ENCODE measurements around the gene RNU1-3.
"Not testable (repeated sequence)": the region's sequence is repeated elsewhere in the genome, so short reads cannot be mapped to it uniquely, and the experiment has no call there.

RNU1-3 gene

GRCh38 chr1:16666502-16667413 is at the start of gene RNU1-3:
RNU1-3 (minus strand) TSS chr1:16666948.
- not testable (repeated sequence) for H3K36me3 Mint-ChIP-seq; DNase-seq (ENCODE audit: low spot score in 2 of 2); H3K9me3 Mint-ChIP-seq; H3K27ac Mint-ChIP-seq; H3K4me1 Mint-ChIP-seq; H3K4me3 Mint-ChIP-seq
- ATAC-seq: peak; percentile 98

DNA sequence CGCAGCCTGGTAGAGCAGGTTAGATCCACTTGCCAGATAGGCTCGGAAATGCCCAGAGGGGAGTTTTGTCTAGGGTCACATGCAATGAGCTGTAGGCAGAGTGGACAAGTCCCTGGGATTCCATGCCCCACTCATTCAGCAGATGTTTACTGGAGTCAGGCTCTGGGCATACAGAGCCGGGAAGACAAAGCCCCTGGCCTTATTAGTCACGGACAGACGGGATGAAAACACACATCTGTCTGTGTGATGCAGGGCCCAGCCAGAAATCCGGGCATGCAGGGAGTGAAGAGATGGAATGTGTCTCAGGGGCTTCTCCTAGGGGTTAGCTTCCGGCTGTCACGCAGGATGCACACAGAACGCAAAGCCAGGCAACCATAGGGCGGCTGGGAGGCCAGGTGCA is 46.7 kb upstream of the RNU1-3 start:
- not testable (repeated sequence) for DNase-seq (ENCODE audit: low spot score in 2 of 2); H3K4me1 Mint-ChIP-seq; H3K27ac Mint-ChIP-seq; H3K4me3 Mint-ChIP-seq; ATAC-seq; H3K9me3 Mint-ChIP-seq; H3K36me3 Mint-ChIP-seq

DNA sequence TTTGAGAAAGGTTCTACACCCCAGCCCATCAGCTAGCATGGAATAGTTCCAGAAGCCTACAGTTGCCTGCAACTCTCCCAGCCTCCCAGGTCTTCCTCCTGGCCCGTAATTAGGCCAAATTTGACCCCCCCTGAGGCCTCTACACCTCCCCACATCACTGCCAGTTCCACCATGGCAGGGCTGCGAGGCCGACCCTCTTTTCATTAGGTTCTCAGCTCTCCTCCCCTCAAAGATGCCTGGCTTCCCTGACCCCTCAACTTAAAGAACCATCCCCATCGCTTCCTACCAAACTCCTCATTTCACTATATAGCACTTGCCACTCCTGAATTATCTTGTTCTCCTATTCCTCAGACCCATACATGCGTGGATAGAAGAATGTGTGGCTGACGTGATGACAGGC is 46.2 kb upstream of the RNU1-3 start:
- not testable (repeated sequence) for H3K36me3 Mint-ChIP-seq, ATAC-seq, H3K9me3 Mint-ChIP-seq, H3K4me1 Mint-ChIP-seq, H3K4me3 Mint-ChIP-seq, H3K27ac Mint-ChIP-seq
- peak in 1 of 2 donors; percentile 1 for DNase-seq (ENCODE audit: low spot score in 2 of 2)

- H3K4me3 Mint-ChIP-seq, H3K4me1 Mint-ChIP-seq, H3K27ac Mint-ChIP-seq, H3K36me3 Mint-ChIP-seq, H3K9me3 Mint-ChIP-seq, ATAC-seq: not testable (repeated sequence)
- peak in 1 of 2 donors; percentile 2 for DNase-seq (ENCODE audit: low spot score in 2 of 2)
Measured at GRCh38 chr1:16712582-16712981, 45.8 kb upstream of the RNU1-3 start.

DNA sequence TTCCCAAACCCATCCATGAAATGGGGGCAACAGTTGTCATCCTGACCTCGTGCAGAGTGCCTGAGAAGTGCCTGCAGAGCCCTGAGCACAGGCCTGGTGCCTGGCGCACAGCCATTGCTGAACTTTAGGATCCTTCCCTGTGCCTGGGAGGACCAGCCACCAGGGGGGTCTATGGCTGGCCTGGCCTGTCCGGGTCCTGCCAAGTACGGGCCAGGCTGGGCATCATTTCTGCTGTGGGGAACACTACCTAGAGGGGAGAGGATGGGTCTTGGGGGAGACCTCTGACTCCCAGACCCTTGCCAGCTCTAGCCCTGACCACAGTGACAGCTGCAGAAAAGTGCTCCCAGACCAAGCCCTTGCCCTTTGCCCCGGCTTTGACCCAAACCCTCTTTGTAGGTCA is 45.4 kb upstream of the RNU1-3 start:
- DNase-seq (ENCODE audit: low spot score in 2 of 2): peak in 1 of 2 donors; percentile 2
- H3K36me3 Mint-ChIP-seq, H3K4me1 Mint-ChIP-seq, H3K27ac Mint-ChIP-seq, H3K4me3 Mint-ChIP-seq, ATAC-seq, H3K9me3 Mint-ChIP-seq: not testable (repeated sequence)

- not testable (repeated sequence) for H3K36me3 Mint-ChIP-seq, ATAC-seq, H3K27ac Mint-ChIP-seq, H3K9me3 Mint-ChIP-seq, H3K4me3 Mint-ChIP-seq, H3K4me1 Mint-ChIP-seq
- DNase-seq (ENCODE audit: low spot score in 2 of 2): peak in 1 of 2 donors; percentile 4
Measured at GRCh38 chr1:16710618-16711017, 43.9 kb upstream of the RNU1-3 start.

- ATAC-seq (peak; percentile 75), DNase-seq (ENCODE audit: low spot score in 2 of 2) (peak; percentile 54 to 77)
- not testable (repeated sequence) for H3K4me1 Mint-ChIP-seq, H3K27ac Mint-ChIP-seq, H3K9me3 Mint-ChIP-seq, H3K4me3 Mint-ChIP-seq, H3K36me3 Mint-ChIP-seq
Measured at GRCh38 chr1:16709659-16710087, 42.9 kb upstream of the RNU1-3 start.

DNA sequence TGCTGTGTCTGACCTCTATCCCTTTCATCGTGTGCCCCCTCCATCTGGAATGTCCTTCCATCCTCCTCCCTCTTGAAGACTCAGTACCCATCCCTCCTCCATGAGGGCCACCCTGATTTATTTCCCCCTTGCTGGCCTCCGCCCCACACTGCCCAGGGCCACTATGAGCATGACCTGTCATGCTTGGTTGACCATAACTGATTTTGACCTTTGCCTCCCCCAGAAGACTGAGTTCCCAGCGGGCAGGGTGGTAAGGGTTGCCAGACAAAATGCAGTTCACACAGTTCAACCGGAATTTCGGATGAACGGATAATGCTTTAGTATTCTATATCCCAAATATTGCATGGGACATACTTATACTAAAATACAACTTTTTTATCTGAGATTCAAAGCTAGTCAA is 42.0 kb upstream of the RNU1-3 start:
- DNase-seq (ENCODE audit: low spot score in 2 of 2); ATAC-seq; H3K4me3 Mint-ChIP-seq; H3K36me3 Mint-ChIP-seq; H3K27ac Mint-ChIP-seq; H3K4me1 Mint-ChIP-seq; H3K9me3 Mint-ChIP-seq: not testable (repeated sequence)

GRCh38 chr1:16707130-16708093 is 40.7 kb upstream of the RNU1-3 start:
- H3K4me3 Mint-ChIP-seq, H3K4me1 Mint-ChIP-seq, H3K9me3 Mint-ChIP-seq, H3K27ac Mint-ChIP-seq, H3K36me3 Mint-ChIP-seq: not testable (repeated sequence)
- ATAC-seq (peak; percentile 27), DNase-seq (ENCODE audit: low spot score in 2 of 2) (peak in 1 of 2 donors; percentile 2)

DNA sequence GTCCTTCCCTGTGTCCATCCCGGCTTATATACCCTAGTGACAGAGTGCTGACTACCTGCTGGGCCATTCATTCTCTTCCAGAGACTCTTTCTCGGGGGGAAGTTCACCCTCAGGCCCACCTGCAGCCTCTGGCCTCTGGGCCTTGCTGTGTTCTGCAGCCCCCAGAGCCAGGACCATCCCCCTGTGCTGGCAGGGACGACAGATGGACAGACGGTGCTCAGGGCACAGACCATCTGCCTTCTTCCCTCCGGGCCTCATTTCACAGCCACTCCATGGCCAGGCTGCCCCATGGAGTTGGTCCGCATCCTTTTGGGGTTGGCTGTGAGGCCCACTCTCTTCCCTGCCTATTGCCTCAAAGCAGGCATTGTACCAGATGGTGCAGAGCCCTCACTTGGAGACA is 39.6 kb upstream of the RNU1-3 start:
- H3K4me3 Mint-ChIP-seq, H3K4me1 Mint-ChIP-seq, H3K27ac Mint-ChIP-seq, H3K36me3 Mint-ChIP-seq, H3K9me3 Mint-ChIP-seq, ATAC-seq: not testable (repeated sequence)
- peak in 1 of 2 donors; percentile 1 for DNase-seq (ENCODE audit: low spot score in 2 of 2)

DNA sequence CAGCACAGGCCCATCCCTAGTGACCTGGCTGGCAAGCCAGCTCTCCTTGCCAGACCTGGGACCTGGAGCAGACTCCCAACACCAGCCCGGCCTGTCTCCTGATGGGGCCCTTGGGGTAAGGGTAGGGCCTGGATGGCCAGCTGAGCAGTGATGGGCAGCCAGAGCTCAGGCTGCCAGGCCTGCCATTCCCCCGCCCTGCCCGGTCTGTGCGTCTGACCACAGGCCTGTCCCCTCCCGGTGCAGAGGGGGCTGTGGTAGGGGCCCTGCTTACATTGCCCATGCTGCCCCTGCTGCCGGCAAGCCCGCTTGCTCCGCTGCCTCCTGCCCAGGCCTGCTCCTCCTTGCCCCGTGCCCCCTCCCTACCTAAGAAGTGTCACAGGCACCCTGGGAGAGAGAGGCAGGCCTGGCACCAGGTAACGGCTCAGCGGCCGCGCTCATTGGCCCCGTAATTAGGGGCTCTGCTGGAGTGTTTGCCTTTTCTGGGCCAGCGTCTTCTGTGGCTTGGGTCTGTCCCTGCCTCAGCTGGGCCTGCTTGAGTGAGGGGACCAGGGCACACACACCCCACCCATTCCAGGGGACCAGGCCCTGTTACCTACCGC is 37.9 kb upstream of the RNU1-3 start:
- not testable (repeated sequence) for H3K9me3 Mint-ChIP-seq; H3K4me1 Mint-ChIP-seq; H3K4me3 Mint-ChIP-seq; DNase-seq (ENCODE audit: low spot score in 2 of 2); H3K36me3 Mint-ChIP-seq; ATAC-seq; H3K27ac Mint-ChIP-seq

- H3K36me3 Mint-ChIP-seq; ATAC-seq; DNase-seq (ENCODE audit: low spot score in 2 of 2); H3K4me1 Mint-ChIP-seq; H3K27ac Mint-ChIP-seq; H3K9me3 Mint-ChIP-seq; H3K4me3 Mint-ChIP-seq: not testable (repeated sequence)
Measured at GRCh38 chr1:16704076-16704475, 37.3 kb upstream of the RNU1-3 start.

- not testable (repeated sequence) for ATAC-seq; H3K4me3 Mint-ChIP-seq; H3K27ac Mint-ChIP-seq; DNase-seq (ENCODE audit: low spot score in 2 of 2); H3K9me3 Mint-ChIP-seq; H3K4me1 Mint-ChIP-seq; H3K36me3 Mint-ChIP-seq
Measured at GRCh38 chr1:16703602-16704001, 36.9 kb upstream of the RNU1-3 start.

GRCh38 chr1:16703141-16703540 is 36.4 kb upstream of the RNU1-3 start:
- H3K9me3 Mint-ChIP-seq; H3K36me3 Mint-ChIP-seq; H3K4me3 Mint-ChIP-seq; DNase-seq (ENCODE audit: low spot score in 2 of 2); H3K27ac Mint-ChIP-seq; H3K4me1 Mint-ChIP-seq: not testable (repeated sequence)
- ATAC-seq: peak; percentile 55

DNA sequence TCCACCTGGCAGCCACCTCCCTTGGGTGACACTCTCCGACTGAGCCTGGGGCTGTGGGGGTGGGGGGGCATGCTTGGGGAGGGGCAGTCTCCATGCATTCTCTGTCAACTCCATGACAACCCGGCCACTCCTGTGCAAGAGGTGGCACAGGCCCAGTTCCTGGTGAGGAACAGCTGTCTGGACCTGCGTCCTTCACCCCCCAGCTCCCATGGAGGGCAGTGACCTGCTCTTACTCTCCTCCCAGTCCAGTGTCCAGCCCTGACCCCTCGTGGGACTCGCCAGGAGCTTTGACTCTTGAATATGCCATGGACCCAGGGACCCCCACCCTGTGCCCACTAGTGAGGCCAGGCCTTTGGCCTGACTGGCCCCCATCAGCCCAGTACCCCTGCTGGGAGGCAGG is 35.5 kb upstream of the RNU1-3 start:
- ATAC-seq: not testable (repeated sequence)

More for the DNA sequence above, 35.5 kb upstream of the RNU1-3 start:
- not testable (repeated sequence) for H3K9me3 Mint-ChIP-seq; H3K4me1 Mint-ChIP-seq; DNase-seq (ENCODE audit: low spot score in 2 of 2); H3K4me3 Mint-ChIP-seq; H3K27ac Mint-ChIP-seq; H3K36me3 Mint-ChIP-seq
